B cell (primary cell): ENCODE results near the gene FOXD1. TPM values are rescaled to one million over a fixed set of nuclear protein-coding genes. Genes with fewer than 3 reads are reported as not detected.

Source experiments
- ATAC-seq: fragments of 200-7000 bp; cut with Tn5 transposase; one replicate; pipeline ENCODE4 v1.10.0; 2021; ENCODE audit warnings: low read depth, mild to moderate bottlenecking, moderate number of reproducible peaks, moderate library complexity
- CTCF ChIA-PET: fragments of 350-600 bp; sonication (Branson Sonifier 250); formaldehyde crosslinking; loops from one replicate; lab custom pipeline; 2021; ENCODE audit warnings: antibody characterized with exemption, inconsistent platforms; lab: Charles Lee
- POLR2A ChIA-PET: fragments of 350-600 bp; sonication (Branson Sonifier 250); formaldehyde crosslinking; loops from one replicate; lab custom pipeline; 2021; ENCODE audit warnings: antibody characterized with exemption; lab: Charles Lee
- DNase-seq: peaks from one replicate; pipeline ENCODE4 v3.0.0; 2013
- H2AFZ ChIP-seq: 2 replicates; pipeline ENCODE4 v1.6.1; 2012; ENCODE audit warnings: mild to moderate bottlenecking, low read depth, low read length; ENCODE audit not compliant: insufficient read depth, poor library complexity, severe bottlenecking
- H3K27ac ChIP-seq, 2 donors: 1 replicate in 1 of 2; 2 replicates in 1 of 2; pipeline ENCODE4 v1.5.1; 2012 to 2013; ENCODE audit warnings: low read length in 2 of 2, mild to moderate bottlenecking in 2 of 2, moderate library complexity in 1 of 2
- H3K27me3 ChIP-seq, 4 experiments: fragments of 200-600 bp in 1 of 4; sonication (generic) in 1 of 4; replicated peaks in 1 of 4; 1 replicate in 2 of 4; 2 replicates in 2 of 4; pipeline versions ENCODE4 v1.6.1 to v1.7.0; 2013 to 2016; ENCODE audit warnings: low read length in 3 of 4, mild to moderate bottlenecking in 2 of 4, mixed read lengths in 1 of 4, moderate library complexity in 1 of 4; ENCODE audit not compliant: insufficient read depth in 4 of 4, control insufficient read depth in 3 of 4; ENCODE audit errors: control extremely low read depth in 1 of 4
- H3K36me3 ChIP-seq, 2 experiments: replicated peaks in 1 of 2; 1 replicate in 1 of 2; 2 replicates in 1 of 2; pipeline versions ENCODE4 v1.6.1 to v1.7.1; 2013; ENCODE audit warnings: low read length in 1 of 2; ENCODE audit not compliant: insufficient read depth in 2 of 2, control insufficient read depth in 1 of 2; ENCODE audit errors: control extremely low read depth in 1 of 2, extremely low read depth in 1 of 2
- H3K4me1 ChIP-seq, 2 donors: fragments of 200-600 bp in 1 of 2; sonication (generic) in 1 of 2; 1 replicate in 1 of 2; 2 replicates in 1 of 2; pipeline versions ENCODE4 v1.5.1 to v1.6.1; 2013 to 2017; ENCODE audit warnings: low read length in 2 of 2; ENCODE audit not compliant: control insufficient read depth in 2 of 2, insufficient read depth in 2 of 2
- H3K4me2 ChIP-seq: replicated peaks from 2 replicates; pipeline ENCODE3; 2012; ENCODE audit warnings: mild to moderate bottlenecking, low read depth, low read length; ENCODE audit not compliant: poor library complexity, severe bottlenecking
- H3K4me3 ChIP-seq, 5 experiments: fragments of 200-600 bp in 1 of 5; sonication (generic) in 1 of 5; 1 replicate in 3 of 5; 2 replicates in 2 of 5; pipeline versions ENCODE4 v1.5.1 to v1.7.0; 2011 to 2016; ENCODE audit warnings: low read length in 4 of 5, mild to moderate bottlenecking in 4 of 5, low read depth in 2 of 5, control low read depth in 1 of 5, moderate library complexity in 1 of 5; ENCODE audit not compliant: insufficient read depth in 1 of 5; ENCODE audit errors: control extremely low read depth in 1 of 5, extremely low read depth in 1 of 5
- H3K79me2 ChIP-seq: fragments of 200-600 bp; sonication (generic); one replicate; pipeline ENCODE4 v1.6.0; 2016; ENCODE audit warnings: low read length; ENCODE audit not compliant: control insufficient read depth, insufficient read depth
- H3K9ac ChIP-seq: fragments of 200-600 bp; sonication (generic); 2 replicates; pipeline ENCODE4 v1.6.1; 2017; ENCODE audit warnings: mild to moderate bottlenecking, low read length, moderate library complexity
- H3K9me3 ChIP-seq, 3 donors: one replicate each; pipeline versions ENCODE4 v1.6.1 to v1.7.1; 2013; ENCODE audit warnings: low read length in 2 of 3; ENCODE audit not compliant: control insufficient read depth in 2 of 3, insufficient read depth in 1 of 3; ENCODE audit errors: control extremely low read depth in 1 of 3
- H4K20me1 ChIP-seq: 2 replicates; pipeline ENCODE4 v1.6.0; 2012; ENCODE audit warnings: mild to moderate bottlenecking, low read length; ENCODE audit not compliant: insufficient read depth, control insufficient read depth, poor library complexity, severe bottlenecking
- H3K27ac Mint-ChIP-seq: one replicate; pipeline ENCODE4 v1.8.0; 2021; ENCODE audit warnings: mixed read lengths
- H3K27me3 Mint-ChIP-seq: one replicate; pipeline ENCODE4 v1.8.0; 2021; ENCODE audit warnings: mixed read lengths
- H3K4me1 Mint-ChIP-seq: one replicate; pipeline ENCODE4 v1.8.0; 2021; ENCODE audit warnings: mixed read lengths
- H3K4me3 Mint-ChIP-seq: one replicate; pipeline ENCODE4 v1.8.0; 2021; ENCODE audit warnings: mixed read lengths
- H3K9me3 Mint-ChIP-seq: one replicate; pipeline ENCODE4 v1.8.0; 2022; ENCODE audit warnings: mixed read lengths; ENCODE audit not compliant: insufficient read depth
- EZH2 ChIP-seq: IDR thresholded peaks from 2 replicates; pipeline ENCODE4 v1.6.1; 2012; ENCODE audit warnings: borderline replicate concordance, low read depth, mild to moderate bottlenecking, moderate library complexity, low read length; ENCODE audit not compliant: insufficient read depth, poor library complexity, severe bottlenecking
- WGBS: methylation state at CpG from one replicate; pipeline ENCODE4 v1.1.5; 2013; ENCODE audit warnings: missing lambda C conversion rate; ENCODE audit not compliant: insufficient coverage; 5-methylcytosine and 5-hydroxymethylcytosine counted together
- intact Hi-C: fragments of 100-400 bp; cut with micrococcal nuclease; formaldehyde crosslinking; loops from one replicate; pipeline ENCODE4 v1.10.0; 2022
- polyA plus RNA-seq: library from polyadenylated mRNA; depleted of rRNA; stranded (reverse); fragments of >200 nt; gene quantifications from 2 replicates; pipeline ENCODE4 v1.2.3, GENCODE V29; 2012
- total RNA-seq, 2 donors: library from RNA; stranded (reverse); fragments of 120-200 nt in 1 of 2; gene quantifications; 1 replicate in 1 of 2; 2 replicates in 1 of 2; pipeline versions ENCODE4 v1.2.3 to v1.2.4, GENCODE V29; 2013 to 2022
- TF ChIP-seq, protein P1 (sequence below): fragments of 200-600 bp; IDR thresholded peaks from one replicate; pipeline ENCODE4 v1.8.0; 2022; ENCODE audit warnings: antibody characterized with exemption, mild to moderate bottlenecking

FOXD1 gene
- total and polyA plus RNA-seq, 2 donors (not counting 1 experiment from before 2014, with no cell fraction given) = 0.34 to 0.49 TPM

DNA sequence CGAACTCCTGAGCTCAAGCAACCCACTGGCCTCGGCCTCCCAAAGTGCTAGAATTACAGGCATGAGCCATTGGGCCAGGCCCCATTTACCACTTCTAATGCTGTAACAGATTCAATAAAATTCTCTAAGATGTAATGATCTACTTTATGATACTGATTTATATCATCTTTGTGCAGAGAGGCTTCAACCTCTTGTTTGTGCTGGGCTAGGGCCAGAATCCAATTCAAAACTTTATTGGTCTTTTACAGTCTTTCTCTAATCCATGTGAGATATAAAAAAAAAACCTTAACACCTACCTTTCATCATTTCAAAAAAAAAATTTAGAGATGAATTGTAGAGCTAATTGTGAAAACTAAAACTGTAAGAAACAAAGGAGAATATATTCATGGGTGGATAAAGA lies 41.5 kb upstream of the FOXD1 start:
- no peak overlapping the region for H3K9ac ChIP-seq
- no peak for DNase-seq
- POLR2A ChIA-PET = no interaction called here
- TF ChIP-seq, protein P1, sequence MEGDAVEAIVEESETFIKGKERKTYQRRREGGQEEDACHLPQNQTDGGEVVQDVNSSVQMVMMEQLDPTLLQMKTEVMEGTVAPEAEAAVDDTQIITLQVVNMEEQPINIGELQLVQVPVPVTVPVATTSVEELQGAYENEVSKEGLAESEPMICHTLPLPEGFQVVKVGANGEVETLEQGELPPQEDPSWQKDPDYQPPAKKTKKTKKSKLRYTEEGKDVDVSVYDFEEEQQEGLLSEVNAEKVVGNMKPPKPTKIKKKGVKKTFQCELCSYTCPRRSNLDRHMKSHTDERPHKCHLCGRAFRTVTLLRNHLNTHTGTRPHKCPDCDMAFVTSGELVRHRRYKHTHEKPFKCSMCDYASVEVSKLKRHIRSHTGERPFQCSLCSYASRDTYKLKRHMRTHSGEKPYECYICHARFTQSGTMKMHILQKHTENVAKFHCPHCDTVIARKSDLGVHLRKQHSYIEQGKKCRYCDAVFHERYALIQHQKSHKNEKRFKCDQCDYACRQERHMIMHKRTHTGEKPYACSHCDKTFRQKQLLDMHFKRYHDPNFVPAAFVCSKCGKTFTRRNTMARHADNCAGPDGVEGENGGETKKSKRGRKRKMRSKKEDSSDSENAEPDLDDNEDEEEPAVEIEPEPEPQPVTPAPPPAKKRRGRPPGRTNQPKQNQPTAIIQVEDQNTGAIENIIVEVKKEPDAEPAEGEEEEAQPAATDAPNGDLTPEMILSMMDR = no peak
- no peak for TF ChIP-seq EZH2
- no peaks in the 10 kb centered on the region for H3K79me2 ChIP-seq
- H3K9me3 Mint-ChIP-seq = no peaks in the 10 kb centered on the region
- H3K4me3 ChIP-seq = no peak overlapping the region
- CTCF ChIA-PET = no interaction called here
- no peak overlapping the region for H3K4me3 Mint-ChIP-seq
- H3K4me2 ChIP-seq = no peak overlapping the region
- no peak overlapping the region for H2AFZ ChIP-seq
- peaks cover 66% of the 10 kb centered on the region for H3K27me3 Mint-ChIP-seq
- no peaks in the 10 kb centered on the region for H3K36me3 ChIP-seq
- peaks cover 0 to 1% (median 0%) of the 10 kb centered on the region in 3 donors for H3K9me3 ChIP-seq
- no peaks in the 10 kb centered on the region for H4K20me1 ChIP-seq
- H3K27me3 ChIP-seq = peaks cover 0 to 10% (median 2%) of the 10 kb centered on the region in 4 experiments
- no peak overlapping the region for H3K27ac ChIP-seq
- no peaks in the 10 kb centered on the region for H3K4me1 Mint-ChIP-seq
- H3K4me1 ChIP-seq = no peaks in the 10 kb centered on the region
- ATAC-seq = no peak
- H3K27ac Mint-ChIP-seq = no peak overlapping the region
- intact Hi-C loops = no loop called here
- no CpG with 5 or more reads among the region's 2 CpGs for WGBS

DNA sequence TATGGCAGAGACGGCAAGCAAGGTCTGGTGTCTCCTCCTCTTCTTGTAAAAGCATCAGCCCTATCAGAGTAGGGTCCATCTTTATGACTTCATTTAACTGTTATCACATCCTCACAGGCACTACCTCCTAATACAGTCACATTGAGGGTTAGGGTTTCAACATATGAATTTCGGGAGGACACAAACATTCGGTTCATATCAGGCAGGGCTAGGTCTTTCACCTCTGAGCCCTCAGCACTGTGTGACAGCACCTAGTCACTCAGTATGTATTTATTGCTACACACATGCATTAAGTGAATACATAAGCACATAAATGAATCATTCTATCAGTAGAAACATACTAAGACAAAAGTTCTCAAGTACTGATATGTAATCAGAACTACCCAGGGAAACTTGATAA lies 40.2 kb upstream of the FOXD1 start:
- Histone ChIP-seq H3K27ac (no peak overlapping the region), H3K79me2 (no peaks in the 10 kb centered on the region), H3K36me3 (no peaks in the 10 kb centered on the region), H3K27me3 (peaks cover 0 to 10% (median 2%) of the 10 kb centered on the region in 4 experiments), H4K20me1 (no peaks in the 10 kb centered on the region), H3K9me3 (peaks cover 0 to 1% (median 0%) of the 10 kb centered on the region in 3 donors), H3K4me1 (no peaks in the 10 kb centered on the region), H3K4me2 (no peak overlapping the region), H3K9ac (no peak overlapping the region), H2AFZ (no peak overlapping the region), H3K4me3 (no peak overlapping the region)
- Mint-ChIP-seq H3K27me3 (peaks cover 59% of the 10 kb centered on the region), H3K4me1 (no peaks in the 10 kb centered on the region), H3K9me3 (no peaks in the 10 kb centered on the region), H3K27ac (no peak overlapping the region), H3K4me3 (no peak overlapping the region)
- DNase-seq (no peak), ATAC-seq (no peak)
- ChIA-PET CTCF (no interaction called here), POLR2A (no interaction called here)
- intact Hi-C loops = no loop called here
- WGBS = 100% methylated on average over 1 of the region's 3 CpGs
- no peak for TF ChIP-seq EZH2
- TF ChIP-seq, protein P1 = no peak
